IMR-90 (cell line): ENCODE data around the gene HMG20A.

ENCODE experiments used
- BHLHE40 ChIP-seq: fragments of 150-350 bp; IDR thresholded peaks from 2 replicates; pipeline ENCODE4 v1.6.1; 2016; ENCODE audit warnings: mild to moderate bottlenecking, low read depth, low read length
- CEBPB ChIP-seq: IDR thresholded peaks from 2 replicates; pipeline ENCODE4 v1.6.1; 2012; ENCODE audit warnings: low read depth, low read length, improper control_type of control experiment
- MAFK ChIP-seq: IDR thresholded peaks from 2 replicates; pipeline ENCODE4 v1.6.1; 2012; ENCODE audit warnings: low read depth, low read length, improper control_type of control experiment
- POLR2A ChIP-seq: IDR thresholded peaks from 2 replicates; pipeline ENCODE4 v1.6.1; 2012; ENCODE audit warnings: mild to moderate bottlenecking, low read depth, low read length
- RAD21 ChIP-seq: IDR thresholded peaks from 2 replicates; pipeline ENCODE4 v1.6.1; 2012; ENCODE audit warnings: low read length, improper control_type of control experiment
- RCOR1 ChIP-seq: IDR thresholded peaks from 2 replicates; pipeline ENCODE4 v1.6.1; 2012; ENCODE audit warnings: mild to moderate bottlenecking, low read length, improper control_type of control experiment; ENCODE audit not compliant: insufficient replicate concordance
- RFX5 ChIP-seq: IDR thresholded peaks from 2 replicates; pipeline ENCODE4 v1.8.0; 2012; ENCODE audit warnings: low read depth, mild to moderate bottlenecking, low read length, moderate library complexity
- TF ChIP-seq, protein P1 (sequence below): conservative IDR thresholded peaks from 2 replicates; pipeline ENCODE4 v1.5.1; 2012; ENCODE audit warnings: mild to moderate bottlenecking, low read depth, low read length, improper control_type of control experiment

DNA sequence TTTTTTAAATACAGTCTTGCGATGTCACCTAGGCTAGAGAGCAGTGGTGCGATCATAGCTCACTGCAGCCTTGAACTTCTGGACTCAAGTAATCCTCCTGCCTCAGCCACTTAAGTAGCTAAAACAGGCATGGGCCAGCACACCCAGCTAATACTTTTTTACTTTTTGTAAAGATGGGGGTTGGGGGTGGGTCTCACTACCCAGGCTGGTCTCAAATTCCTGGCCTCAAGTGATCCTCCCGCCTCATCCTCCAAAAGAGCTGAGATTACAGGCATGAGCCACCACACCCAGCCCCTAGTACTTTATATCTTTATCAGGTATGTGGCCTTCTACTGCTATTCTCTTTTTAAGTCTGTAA, 9.1 kb upstream of the HMG20A start:
- TF ChIP-seq, protein P1, sequence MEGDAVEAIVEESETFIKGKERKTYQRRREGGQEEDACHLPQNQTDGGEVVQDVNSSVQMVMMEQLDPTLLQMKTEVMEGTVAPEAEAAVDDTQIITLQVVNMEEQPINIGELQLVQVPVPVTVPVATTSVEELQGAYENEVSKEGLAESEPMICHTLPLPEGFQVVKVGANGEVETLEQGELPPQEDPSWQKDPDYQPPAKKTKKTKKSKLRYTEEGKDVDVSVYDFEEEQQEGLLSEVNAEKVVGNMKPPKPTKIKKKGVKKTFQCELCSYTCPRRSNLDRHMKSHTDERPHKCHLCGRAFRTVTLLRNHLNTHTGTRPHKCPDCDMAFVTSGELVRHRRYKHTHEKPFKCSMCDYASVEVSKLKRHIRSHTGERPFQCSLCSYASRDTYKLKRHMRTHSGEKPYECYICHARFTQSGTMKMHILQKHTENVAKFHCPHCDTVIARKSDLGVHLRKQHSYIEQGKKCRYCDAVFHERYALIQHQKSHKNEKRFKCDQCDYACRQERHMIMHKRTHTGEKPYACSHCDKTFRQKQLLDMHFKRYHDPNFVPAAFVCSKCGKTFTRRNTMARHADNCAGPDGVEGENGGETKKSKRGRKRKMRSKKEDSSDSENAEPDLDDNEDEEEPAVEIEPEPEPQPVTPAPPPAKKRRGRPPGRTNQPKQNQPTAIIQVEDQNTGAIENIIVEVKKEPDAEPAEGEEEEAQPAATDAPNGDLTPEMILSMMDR: no peak
- no peak for TF ChIP-seq POLR2A
- TF ChIP-seq MAFK: no peak
- no peak for TF ChIP-seq BHLHE40
- no peak for TF ChIP-seq RCOR1
- no peak for TF ChIP-seq CEBPB
- TF ChIP-seq RAD21: no peak
- no peak for TF ChIP-seq RFX5
